Testis (tissue), 2 donors: ENCODE results near the gene CD69.

Experiments used
- CTCF ChIP-seq, 3 experiments: fragments of 450-650 bp in 2 of 3; fragments of 200-600 bp in 1 of 3; sonication (generic) in 1 of 3; IDR thresholded peaks; one replicate each; pipeline ENCODE4 v1.5.1; 2016 to 2019; ENCODE audit warnings: antibody characterized with exemption in 3 of 3, mild to moderate bottlenecking in 2 of 3, moderate library complexity in 1 of 3
- POLR2A ChIP-seq: fragments of 450-650 bp; IDR thresholded peaks from one replicate; pipeline ENCODE4 v1.6.1; 2017; ENCODE audit warnings: antibody characterized with exemption, mild to moderate bottlenecking, moderate library complexity

GRCh38 chr12:9731797-9732196 is 28.9 kb downstream of the CD69 start:
- TF ChIP-seq CTCF (IDR thresholded peaks at IDR 0.05) (no peak), POLR2A (no peak)
